VCaP (cell line): Measurements from ENCODE around the gene EIF4G3.

Experiments
- H3K27ac ChIP-seq: fragments of 450-650 bp; 2 replicates; pipeline ENCODE4 v1.5.1; 2017
- CTCF ChIP-seq: fragments of 450-650 bp; conservative IDR thresholded peaks from 2 replicates; pipeline ENCODE4 v1.5.1; 2017; ENCODE audit warnings: mild to moderate bottlenecking, moderate library complexity

The EIF4G3 gene

GRCh38 chr1:20775700-20776099, 401.0 kb downstream of the EIF4G3 start:
- no peak overlapping the region for H3K27ac ChIP-seq
- TF ChIP-seq CTCF: no peak

- no peak overlapping the region for H3K27ac ChIP-seq
- no peak for TF ChIP-seq CTCF
These were observed 404.9 kb downstream of the EIF4G3 start for GRCh38 chr1:20771780-20772179.

- TF ChIP-seq CTCF: no peak
- H3K27ac ChIP-seq: no peak overlapping the region
These were observed 406.2 kb downstream of the EIF4G3 start for GRCh38 chr1:20770314-20771087.

GRCh38 chr1:20767271-20767670, 409.4 kb downstream of the EIF4G3 start:
- H3K27ac ChIP-seq: no peak overlapping the region
- no peak for TF ChIP-seq CTCF

GRCh38 chr1:20763417-20763816, 413.3 kb downstream of the EIF4G3 start:
- no peak for TF ChIP-seq CTCF
- H3K27ac ChIP-seq: no peak overlapping the region

GRCh38 chr1:20760322-20760721, 416.4 kb downstream of the EIF4G3 start:
- no peak for TF ChIP-seq CTCF
- H3K27ac ChIP-seq: no peak overlapping the region
